MCF 10A (cell line): Measurements from ENCODE around the gene PSEN2. TPM values are rescaled to one million over a fixed set of nuclear protein-coding genes. Genes with fewer than 3 reads are reported as not detected.

Experiments
- BruUV-seq: library from RNA; stranded (reverse); fragments of 400-500 nt; replicated peaks from 2 replicates; lab custom pipeline; 2021; lab: Mats Ljungman, UMichigan
- CTCF ChIA-PET: fragments of 300-600 bp; sonication (Branson Sonifier 250); formaldehyde crosslinking; extraction: SDS; loops from one replicate; lab custom pipeline; 2021; ENCODE audit warnings: antibody characterized with exemption, inconsistent platforms; lab: Yijun Ruan, JAX
- POLR2A ChIA-PET: fragments of 300-600, 350-650 bp; sonication (Branson Sonifier 250); formaldehyde crosslinking; extraction: SDS; loops from one replicate; lab custom pipeline; 2020; ENCODE audit warnings: antibody characterized with exemption, inconsistent platforms; lab: Yijun Ruan, JAX
- DNase-seq: peaks from one replicate; pipeline ENCODE4 v3.0.0-alpha.2; 2018; ENCODE audit not compliant: unreplicated experiment
- H3K27ac Mint-ChIP-seq: one replicate; pipeline ENCODE4 v1.8.0; 2022; ENCODE audit warnings: mild to moderate bottlenecking, low read depth, mixed read lengths; ENCODE audit not compliant: unreplicated experiment
- H3K27me3 Mint-ChIP-seq: one replicate; pipeline ENCODE4 v1.8.0; 2022; ENCODE audit warnings: mixed read lengths; ENCODE audit not compliant: insufficient read depth, unreplicated experiment
- H3K36me3 Mint-ChIP-seq: one replicate; pipeline ENCODE4 v1.8.0; 2022; ENCODE audit warnings: mild to moderate bottlenecking, moderate library complexity, mixed read lengths; ENCODE audit not compliant: insufficient read depth, unreplicated experiment
- H3K4me1 Mint-ChIP-seq: one replicate; pipeline ENCODE4 v1.8.0; 2022; ENCODE audit warnings: mixed read lengths; ENCODE audit not compliant: insufficient read depth, unreplicated experiment
- H3K4me3 Mint-ChIP-seq: one replicate; pipeline ENCODE4 v1.8.0; 2022; ENCODE audit warnings: mild to moderate bottlenecking, moderate library complexity, mixed read lengths; ENCODE audit not compliant: unreplicated experiment
- H3K9me3 Mint-ChIP-seq: one replicate; pipeline ENCODE4 v1.8.0; 2022; ENCODE audit warnings: mixed read lengths; ENCODE audit not compliant: unreplicated experiment
- CTCF ChIP-seq: fragments of 200-600 bp; IDR thresholded peaks from one replicate; pipeline ENCODE4 v1.8.0; 2022; ENCODE audit warnings: antibody characterized with exemption, mild to moderate bottlenecking; ENCODE audit not compliant: unreplicated experiment
- intact Hi-C: fragments of 100-400 bp; cut with micrococcal nuclease; formaldehyde crosslinking; loops from 2 replicates; pipeline ENCODE4 v1.14.1; 2022
- total RNA-seq: library from RNA; stranded (reverse); gene quantifications from 2 replicates; pipeline ENCODE4 v1.2.3, GENCODE V29; 2022

The PSEN2 gene
- total RNA-seq, 1 experiment from 2014 or later: 31.3 TPM

- no peak for DNase-seq
- CTCF ChIA-PET: no interaction called here
- H3K4me1 Mint-ChIP-seq: no peaks in the 10 kb centered on the region
- H3K4me3 Mint-ChIP-seq: no peak overlapping the region
- no peaks in the 10 kb centered on the region for H3K9me3 Mint-ChIP-seq
- peaks cover 29% of the 10 kb centered on the region for H3K36me3 Mint-ChIP-seq
- no peaks in the 10 kb centered on the region for H3K27me3 Mint-ChIP-seq
- POLR2A ChIA-PET: interaction anchor here (1.1 kb wide), 1 partner anchor 48 kb away, joined by 4 read pairs; no protein-coding TSS in a partner anchor
- BruUV-seq: no TSS peak
- TF ChIP-seq CTCF: no peak
- intact Hi-C loops: no loop called here
- no peak overlapping the region for H3K27ac Mint-ChIP-seq
These were observed 22.1 kb downstream of the PSEN2 start for GRCh38 chr1:226892524-226892875.

- no peak for TF ChIP-seq CTCF
- ChIA-PET POLR2A (no interaction called here), CTCF (interaction anchor here (1.1 kb wide), 1 partner anchor 100 kb away, joined by 3 read pairs; no protein-coding TSS in a partner anchor)
- Mint-ChIP-seq H3K4me3 (no peak overlapping the region), H3K36me3 (peaks cover 26% of the 10 kb centered on the region), H3K9me3 (no peaks in the 10 kb centered on the region), H3K4me1 (no peaks in the 10 kb centered on the region), H3K27me3 (no peaks in the 10 kb centered on the region), H3K27ac (peak overlapping the region; percentile 21)
- no peak for DNase-seq
- intact Hi-C loops: no loop called here
- no TSS peak for BruUV-seq
These were observed 23.5 kb downstream of the PSEN2 start for GRCh38 chr1:226893936-226894335.

- ChIA-PET CTCF (interaction anchor here (0.5 to 1.3 kb wide), 5 partner anchors 21 to 470 kb away, joined by 3 to 5 read pairs (median 3); no protein-coding TSS in a partner anchor), POLR2A (interaction anchor here (0.6 to 1.3 kb wide), 2 partner anchors 11 to 12 kb away, joined by 3 to 4 read pairs; no protein-coding TSS in a partner anchor)
- H3K4me3 Mint-ChIP-seq: no peak overlapping the region
- no TSS peak for BruUV-seq
- DNase-seq: no peak
- no peaks in the 10 kb centered on the region for H3K4me1 Mint-ChIP-seq
- no peak overlapping the region for H3K27ac Mint-ChIP-seq
- peaks cover 18% of the 10 kb centered on the region for H3K36me3 Mint-ChIP-seq
- TF ChIP-seq CTCF: no peak
- no peaks in the 10 kb centered on the region for H3K27me3 Mint-ChIP-seq
- H3K9me3 Mint-ChIP-seq: no peaks in the 10 kb centered on the region
- intact Hi-C loops: no loop called here
These were observed 24.4 kb downstream of the PSEN2 start for GRCh38 chr1:226894826-226895225.

- Mint-ChIP-seq H3K27me3 (no peaks in the 10 kb centered on the region), H3K9me3 (no peaks in the 10 kb centered on the region), H3K36me3 (peaks cover 15% of the 10 kb centered on the region), H3K4me1 (no peaks in the 10 kb centered on the region), H3K4me3 (no peak overlapping the region), H3K27ac (no peak overlapping the region)
- ChIA-PET POLR2A (interaction anchor here (0.9 to 1.3 kb wide), 2 partner anchors 11 to 26 kb away, joined by 3 to 4 read pairs; no protein-coding TSS in a partner anchor), CTCF (interaction anchor here (0.6 to 1.3 kb wide), 3 partner anchors 20 to 471 kb away, joined by 3 to 5 read pairs (median 3); no protein-coding TSS in a partner anchor)
- no TSS peak for BruUV-seq
- DNase-seq: no peak
- TF ChIP-seq CTCF: no peak
- intact Hi-C loops: no loop called here
These were observed 25.2 kb downstream of the PSEN2 start for GRCh38 chr1:226895644-226896043.
